RWPE2 (cell line): Measurements from ENCODE around the gene FGF4.

Experiments used
- ATAC-seq: fragments of 200-7000 bp; cut with Tn5 transposase; 3 replicates; pipeline ENCODE4 v1.9.1; 2021; ENCODE audit warnings: low read depth
- DNase-seq: peaks from one replicate; pipeline ENCODE4 v3.0.0-alpha.2; 2020; ENCODE audit warnings: low spot score
- H3K27ac ChIP-seq: fragments of 450-650 bp; 2 replicates; pipeline ENCODE4 v1.5.1; 2017; ENCODE audit warnings: mild to moderate bottlenecking; ENCODE audit not compliant: poor library complexity, severe bottlenecking
- H3K27me3 ChIP-seq: fragments of 250-450 bp; sonication (Bioruptor Pico); 2 replicates; pipeline ENCODE4 v1.5.1; 2021; ENCODE audit warnings: mild to moderate bottlenecking, moderate library complexity; ENCODE audit not compliant: insufficient read depth, poor library complexity, severe bottlenecking
- H3K36me3 ChIP-seq: fragments of 250-450 bp; sonication (Bioruptor Pico); 2 replicates; pipeline ENCODE4 v1.5.1; 2020; ENCODE audit warnings: low read depth, mild to moderate bottlenecking, moderate library complexity
- H3K4me1 ChIP-seq: fragments of 250-450 bp; sonication (Bioruptor Pico); 2 replicates; pipeline ENCODE4 v1.5.1; 2021; ENCODE audit warnings: mild to moderate bottlenecking, moderate library complexity; ENCODE audit not compliant: insufficient read depth, poor library complexity, severe bottlenecking
- H3K4me3 ChIP-seq: fragments of 250-450 bp; sonication (Bioruptor Pico); 2 replicates; pipeline ENCODE4 v1.5.1; 2021; ENCODE audit warnings: mild to moderate bottlenecking, moderate library complexity; ENCODE audit not compliant: severe bottlenecking
- H3K9me3 ChIP-seq: fragments of 250-450 bp; sonication (Bioruptor Pico); 2 replicates; pipeline ENCODE4 v1.5.1; 2021; ENCODE audit warnings: mild to moderate bottlenecking, moderate library complexity; ENCODE audit not compliant: severe bottlenecking
- CTCF ChIP-seq: fragments of 450-650 bp; IDR thresholded peaks from one replicate; pipeline ENCODE4 v1.5.1; 2017; ENCODE audit warnings: mild to moderate bottlenecking, moderate library complexity; ENCODE audit not compliant: poor library complexity, severe bottlenecking

FGF4 gene

GRCh38 chr11:69778373-69778772 is 3.2 kb upstream of the FGF4 start:
- DNase-seq, result no peak
- TF ChIP-seq CTCF, result no peak
- H3K27me3 ChIP-seq, result peaks cover 41% of the 10 kb centered on the region
- H3K4me1 ChIP-seq, result no peaks in the 10 kb centered on the region
- H3K27ac ChIP-seq, result no peak overlapping the region
- ATAC-seq, result no peak
- no peaks in the 10 kb centered on the region for H3K36me3 ChIP-seq
- no peak overlapping the region for H3K4me3 ChIP-seq
- H3K9me3 ChIP-seq, result no peaks in the 10 kb centered on the region

DNA sequence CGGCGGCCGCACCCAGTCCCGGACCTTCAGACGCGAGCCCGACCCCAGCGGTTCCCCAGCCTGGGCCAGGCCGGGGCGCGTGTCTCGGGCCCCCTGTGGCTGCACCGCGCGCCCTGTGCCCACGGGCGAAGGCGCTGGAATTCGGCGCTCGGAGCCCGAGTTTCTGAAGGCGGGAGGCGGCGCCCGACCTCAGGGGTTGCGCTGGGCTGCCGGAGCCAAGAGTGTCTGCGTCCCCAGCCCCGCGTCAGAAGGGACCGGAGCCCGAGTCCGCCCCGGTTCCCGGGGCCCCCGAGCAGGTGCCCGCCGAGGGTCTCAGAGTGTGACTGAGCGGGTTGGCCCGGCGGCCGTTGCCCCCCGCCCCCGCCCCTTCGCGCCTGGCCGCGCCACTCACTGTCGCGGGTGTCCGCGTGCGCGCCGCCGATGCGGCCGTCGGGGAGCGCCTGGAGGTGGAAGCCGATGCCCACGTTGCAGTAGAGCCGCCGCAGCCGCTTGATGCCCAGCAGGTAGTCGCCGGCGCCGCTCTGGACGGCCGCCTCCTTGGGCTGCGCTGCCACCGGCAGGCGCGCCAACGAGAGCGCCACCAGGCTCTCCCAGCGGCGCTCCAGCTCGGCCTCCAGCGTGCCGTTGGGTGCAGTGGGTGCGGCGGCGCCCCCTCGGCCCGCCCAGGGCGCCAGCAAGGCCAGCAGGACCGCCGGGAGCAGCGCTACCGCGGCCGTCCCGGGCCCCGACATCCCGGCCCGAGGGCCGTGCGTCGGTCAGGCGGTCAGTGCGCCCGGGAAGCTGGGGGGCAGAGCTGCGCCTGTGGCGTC is 583 bp downstream of the FGF4 start:
- H3K4me1 ChIP-seq, result no peaks in the 10 kb centered on the region
- no peak for ATAC-seq

GRCh38 chr11:69773626-69774353 is 1.4 kb downstream of the FGF4 start:
- no peak for DNase-seq
- ATAC-seq, result no peak
- peaks cover 66% of the 10 kb centered on the region for H3K27me3 ChIP-seq

More for the DNA sequence above, 583 bp downstream of the FGF4 start:
- Histone ChIP-seq H3K9me3 (no peaks in the 10 kb centered on the region), H3K27me3 (peaks cover 66% of the 10 kb centered on the region), H3K27ac (no peak overlapping the region), H3K4me3 (no peak overlapping the region), H3K36me3 (no peaks in the 10 kb centered on the region)
- no peak for TF ChIP-seq CTCF
- DNase-seq, result no peak

DNA sequence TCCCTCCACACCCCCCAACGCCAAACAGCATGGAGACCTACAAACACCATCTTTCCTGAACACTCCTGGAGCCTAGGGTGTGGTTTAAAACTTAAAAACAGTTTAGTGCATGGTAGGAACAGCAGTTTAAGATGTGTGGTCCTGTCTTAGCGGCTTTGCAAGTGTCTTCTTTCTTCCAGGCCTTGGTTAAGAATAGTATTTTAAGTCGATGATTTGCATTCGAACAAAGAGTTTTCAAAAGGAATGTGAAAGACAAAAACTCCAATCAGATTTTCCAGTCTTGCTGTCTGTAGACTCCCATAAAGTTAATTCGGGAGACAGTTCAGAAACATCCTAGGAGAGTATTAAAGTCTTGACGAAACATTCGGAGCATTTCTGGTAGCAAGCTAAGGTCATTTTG is 3.7 kb downstream of the FGF4 start:
- no peak for TF ChIP-seq CTCF
- peaks cover 57% of the 10 kb centered on the region for H3K27me3 ChIP-seq
- no peaks in the 10 kb centered on the region for H3K9me3 ChIP-seq
- H3K36me3 ChIP-seq, result no peaks in the 10 kb centered on the region
- no peaks in the 10 kb centered on the region for H3K4me1 ChIP-seq
- DNase-seq, result no peak
- ATAC-seq, result no peak
- no peak overlapping the region for H3K4me3 ChIP-seq
- no peak overlapping the region for H3K27ac ChIP-seq

More at GRCh38 chr11:69773626-69774353, 1.4 kb downstream of the FGF4 start:
- Histone ChIP-seq H3K27ac (no peak overlapping the region), H3K4me3 (no peak overlapping the region), H3K9me3 (no peaks in the 10 kb centered on the region), H3K4me1 (no peaks in the 10 kb centered on the region), H3K36me3 (no peaks in the 10 kb centered on the region)
- no peak for TF ChIP-seq CTCF

DNA sequence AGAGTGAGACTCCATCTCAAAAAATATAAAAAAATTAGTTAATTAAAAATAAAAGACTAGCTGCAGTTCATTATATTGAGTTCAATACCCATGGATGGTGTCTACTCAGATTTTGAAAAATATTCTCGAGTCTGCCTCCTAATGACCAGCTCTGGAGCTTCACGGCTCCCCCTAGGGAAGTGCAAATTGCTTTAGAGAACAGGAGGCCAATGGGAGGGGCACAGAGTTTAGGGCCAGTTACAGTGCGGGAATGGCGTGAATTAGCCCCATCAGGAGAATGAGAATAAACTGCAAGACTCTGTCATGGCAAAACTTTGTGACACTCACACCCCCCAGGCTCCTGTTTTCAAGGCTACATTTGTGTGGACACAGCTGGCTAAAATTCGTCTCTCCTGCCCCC is 4.6 kb downstream of the FGF4 start:
- H3K9me3 ChIP-seq, result no peaks in the 10 kb centered on the region
- H3K36me3 ChIP-seq, result no peaks in the 10 kb centered on the region
- ATAC-seq, result no peak
- no peak for DNase-seq
- H3K27ac ChIP-seq, result no peak overlapping the region
- peaks cover 47% of the 10 kb centered on the region for H3K27me3 ChIP-seq
- no peaks in the 10 kb centered on the region for H3K4me1 ChIP-seq
- TF ChIP-seq CTCF, result no peak
- H3K4me3 ChIP-seq, result no peak overlapping the region
